Measurements from ENCODE around the gene MTRF1L. TPM values are rescaled to one million over a fixed set of nuclear protein-coding genes. Genes with fewer than 3 reads are reported as not detected.

The MTRF1L gene
- polyA plus RNA-seq, 1 donor (not counting 4 experiments of a cell fraction or from before 2014, with no cell fraction given), result 19.0 TPM

- TF ChIP-seq, protein P1, sequence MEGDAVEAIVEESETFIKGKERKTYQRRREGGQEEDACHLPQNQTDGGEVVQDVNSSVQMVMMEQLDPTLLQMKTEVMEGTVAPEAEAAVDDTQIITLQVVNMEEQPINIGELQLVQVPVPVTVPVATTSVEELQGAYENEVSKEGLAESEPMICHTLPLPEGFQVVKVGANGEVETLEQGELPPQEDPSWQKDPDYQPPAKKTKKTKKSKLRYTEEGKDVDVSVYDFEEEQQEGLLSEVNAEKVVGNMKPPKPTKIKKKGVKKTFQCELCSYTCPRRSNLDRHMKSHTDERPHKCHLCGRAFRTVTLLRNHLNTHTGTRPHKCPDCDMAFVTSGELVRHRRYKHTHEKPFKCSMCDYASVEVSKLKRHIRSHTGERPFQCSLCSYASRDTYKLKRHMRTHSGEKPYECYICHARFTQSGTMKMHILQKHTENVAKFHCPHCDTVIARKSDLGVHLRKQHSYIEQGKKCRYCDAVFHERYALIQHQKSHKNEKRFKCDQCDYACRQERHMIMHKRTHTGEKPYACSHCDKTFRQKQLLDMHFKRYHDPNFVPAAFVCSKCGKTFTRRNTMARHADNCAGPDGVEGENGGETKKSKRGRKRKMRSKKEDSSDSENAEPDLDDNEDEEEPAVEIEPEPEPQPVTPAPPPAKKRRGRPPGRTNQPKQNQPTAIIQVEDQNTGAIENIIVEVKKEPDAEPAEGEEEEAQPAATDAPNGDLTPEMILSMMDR (optimal IDR thresholded peaks at IDR 0.05 in 1 of 3, IDR thresholded peaks at IDR 0.05 in 1 of 3, conservative IDR thresholded peaks at IDR 0.05 in 1 of 3; ENCODE audit: extremely low read depth in 1 of 3, insufficient read depth in 2 of 3, low read length in 3 of 3), result no peak
- TF ChIP-seq EZH2 (IDR thresholded peaks at IDR 0.05; ENCODE audit: low read length), result no peak
- no peaks in the 10 kb centered on the region for H4K20me1 ChIP-seq (ENCODE audit: control insufficient read depth, extremely low read depth, insufficient read depth, low read length)
- no peak overlapping the region for H3K27ac ChIP-seq (ENCODE audit: control insufficient read depth, insufficient read depth, low read length)
- H3K4me2 ChIP-seq (ENCODE audit: control insufficient read depth, extremely low read depth, insufficient read depth, low read depth, low read length), result no peak overlapping the region
- no peak overlapping the region for H3K4me3 ChIP-seq (ENCODE audit: control insufficient read depth in 2 of 3, extremely low read depth in 1 of 3, insufficient read depth in 2 of 3, low read depth in 1 of 3, low read length in 3 of 3)
- dilution Hi-C loops (cut with MboI; ENCODE audit: extremely low pct_ligation_motif_present, low sequenced_read_pairs), result no loop called here
- DNase-seq (ENCODE audit: low read depth, low spot score) (no peak), FAIRE-seq (no peak)
- no peaks in the 10 kb centered on the region for H3K9me3 ChIP-seq (ENCODE audit: control insufficient read depth, low read depth, low read length)
- no peaks in the 10 kb centered on the region for H3K36me3 ChIP-seq (ENCODE audit: control insufficient read depth in 2 of 2, extremely low read depth in 1 of 2, insufficient read depth in 2 of 2, low read length in 2 of 2)
- H3K4me1 ChIP-seq (ENCODE audit: control insufficient read depth, extremely low read depth, insufficient read depth, low read length), result peaks cover 4% of the 10 kb centered on the region
- H3K9me1 ChIP-seq (ENCODE audit: control insufficient read depth, extremely low read depth, insufficient read depth, low read length), result no peaks in the 10 kb centered on the region
- no peaks in the 10 kb centered on the region for H3K79me2 ChIP-seq (ENCODE audit: control insufficient read depth, insufficient read depth, low read length)
- H3K27me3 ChIP-seq (ENCODE audit: control insufficient read depth, extremely low read depth, insufficient read depth, low read length), result no peaks in the 10 kb centered on the region
- H3K9ac ChIP-seq (ENCODE audit: control insufficient read depth, extremely low read depth, insufficient read depth, low read length), result no peak overlapping the region
- no peak overlapping the region for H2AFZ ChIP-seq (ENCODE audit: control insufficient read depth, low read length)
Measured at GRCh38 chr6:152952045-152952444, 50.5 kb downstream of the MTRF1L start.

GRCh38 chr6:152950240-152950639 lies 52.3 kb downstream of the MTRF1L start:
- Histone ChIP-seq H2AFZ (ENCODE audit: control insufficient read depth, low read length) (no peak overlapping the region), H3K9me3 (ENCODE audit: control insufficient read depth, low read depth, low read length) (no peaks in the 10 kb centered on the region), H3K4me1 (ENCODE audit: control insufficient read depth, extremely low read depth, insufficient read depth, low read length) (peaks cover 4% of the 10 kb centered on the region), H3K9ac (ENCODE audit: control insufficient read depth, extremely low read depth, insufficient read depth, low read length) (no peak overlapping the region), H4K20me1 (ENCODE audit: control insufficient read depth, extremely low read depth, insufficient read depth, low read length) (no peaks in the 10 kb centered on the region), H3K36me3 (ENCODE audit: control insufficient read depth in 2 of 2, extremely low read depth in 1 of 2, insufficient read depth in 2 of 2, low read length in 2 of 2) (no peaks in the 10 kb centered on the region), H3K4me3 (ENCODE audit: control insufficient read depth in 2 of 3, extremely low read depth in 1 of 3, insufficient read depth in 2 of 3, low read depth in 1 of 3, low read length in 3 of 3) (no peak overlapping the region), H3K9me1 (ENCODE audit: control insufficient read depth, extremely low read depth, insufficient read depth, low read length) (no peaks in the 10 kb centered on the region), H3K27ac (ENCODE audit: control insufficient read depth, insufficient read depth, low read length) (no peak overlapping the region), H3K79me2 (ENCODE audit: control insufficient read depth, insufficient read depth, low read length) (no peaks in the 10 kb centered on the region), H3K27me3 (ENCODE audit: control insufficient read depth, extremely low read depth, insufficient read depth, low read length) (no peaks in the 10 kb centered on the region), H3K4me2 (ENCODE audit: control insufficient read depth, extremely low read depth, insufficient read depth, low read depth, low read length) (no peak overlapping the region)
- dilution Hi-C loops (cut with MboI; ENCODE audit: extremely low pct_ligation_motif_present, low sequenced_read_pairs), result no loop called here
- TF ChIP-seq, protein P1 (optimal IDR thresholded peaks at IDR 0.05 in 1 of 3, IDR thresholded peaks at IDR 0.05 in 1 of 3, conservative IDR thresholded peaks at IDR 0.05 in 1 of 3; ENCODE audit: extremely low read depth in 1 of 3, insufficient read depth in 2 of 3, low read length in 3 of 3), result no peak
- no peak for TF ChIP-seq EZH2 (IDR thresholded peaks at IDR 0.05; ENCODE audit: low read length)
- no peak for DNase-seq (ENCODE audit: low read depth, low spot score)
- no peak for FAIRE-seq

All from keratinocyte (primary cell).